Measurements from ENCODE around the gene CDH15. TPM values are rescaled to one million over a fixed set of nuclear protein-coding genes. Genes with fewer than 3 reads are reported as not detected.

The CDH15 gene
- total and polyA plus RNA-seq, 2 donors (not counting 1 experiment from before 2014, with no cell fraction given), result not detected

DNA sequence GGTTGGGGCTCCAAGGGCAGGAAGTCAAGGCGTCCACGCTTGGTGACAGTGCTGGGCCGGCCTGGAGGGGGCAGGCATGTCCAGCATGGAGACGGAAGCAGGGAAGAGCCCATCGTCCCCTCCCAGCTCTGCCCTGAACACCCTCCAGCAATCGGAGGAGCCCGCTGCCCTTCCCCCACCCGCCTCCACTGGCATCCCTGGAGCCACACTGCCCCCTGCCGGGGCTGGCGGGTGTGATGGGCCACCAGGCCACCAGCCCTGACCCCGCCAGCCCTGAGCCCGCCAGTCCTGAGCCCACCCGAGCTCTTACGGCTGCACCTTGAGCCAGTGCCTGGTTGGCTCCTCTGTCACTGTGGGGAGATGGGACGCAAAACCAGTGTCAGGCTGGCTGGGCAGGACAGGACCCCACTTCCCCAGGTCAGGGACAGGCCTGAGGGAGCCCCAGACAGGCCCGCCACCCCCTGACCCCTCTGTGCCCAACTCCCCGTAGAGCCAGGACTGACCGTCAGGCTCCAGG lies 4.1 kb upstream of the CDH15 start:
- no peak for TF ChIP-seq EZH2 (IDR thresholded peaks at IDR 0.05; ENCODE audit: borderline replicate concordance, insufficient read depth, low read depth, low read length, poor library complexity, severe bottlenecking)
- TF ChIP-seq, protein P1, sequence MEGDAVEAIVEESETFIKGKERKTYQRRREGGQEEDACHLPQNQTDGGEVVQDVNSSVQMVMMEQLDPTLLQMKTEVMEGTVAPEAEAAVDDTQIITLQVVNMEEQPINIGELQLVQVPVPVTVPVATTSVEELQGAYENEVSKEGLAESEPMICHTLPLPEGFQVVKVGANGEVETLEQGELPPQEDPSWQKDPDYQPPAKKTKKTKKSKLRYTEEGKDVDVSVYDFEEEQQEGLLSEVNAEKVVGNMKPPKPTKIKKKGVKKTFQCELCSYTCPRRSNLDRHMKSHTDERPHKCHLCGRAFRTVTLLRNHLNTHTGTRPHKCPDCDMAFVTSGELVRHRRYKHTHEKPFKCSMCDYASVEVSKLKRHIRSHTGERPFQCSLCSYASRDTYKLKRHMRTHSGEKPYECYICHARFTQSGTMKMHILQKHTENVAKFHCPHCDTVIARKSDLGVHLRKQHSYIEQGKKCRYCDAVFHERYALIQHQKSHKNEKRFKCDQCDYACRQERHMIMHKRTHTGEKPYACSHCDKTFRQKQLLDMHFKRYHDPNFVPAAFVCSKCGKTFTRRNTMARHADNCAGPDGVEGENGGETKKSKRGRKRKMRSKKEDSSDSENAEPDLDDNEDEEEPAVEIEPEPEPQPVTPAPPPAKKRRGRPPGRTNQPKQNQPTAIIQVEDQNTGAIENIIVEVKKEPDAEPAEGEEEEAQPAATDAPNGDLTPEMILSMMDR (IDR thresholded peaks at IDR 0.05), result peak; percentile 85
- Histone ChIP-seq H4K20me1 (ENCODE audit: control insufficient read depth, insufficient read depth, low read length, poor library complexity, severe bottlenecking) (peaks cover 37% of the 10 kb centered on the region), H3K4me2 (replicated peaks; ENCODE audit: low read depth, low read length, poor library complexity, severe bottlenecking) (peak overlapping the region; percentile 63), H3K4me1 (ENCODE audit: control insufficient read depth in 2 of 2, insufficient read depth in 2 of 2, low read length in 2 of 2) (peaks cover 28 to 43% of the 10 kb centered on the region in 2 donors), H3K4me3 (ENCODE audit: control extremely low read depth in 1 of 5, extremely low read depth in 1 of 5, insufficient read depth in 1 of 5, low read depth in 2 of 5, low read length in 4 of 5) (no peak overlapping the region), H3K79me2 (ENCODE audit: control insufficient read depth, insufficient read depth, low read length) (peaks cover 6% of the 10 kb centered on the region), H3K36me3 (replicated peaks in 1 of 2; ENCODE audit: control extremely low read depth in 1 of 2, control insufficient read depth in 1 of 2, extremely low read depth in 1 of 2, insufficient read depth in 2 of 2, low read length in 1 of 2) (no peaks in the 10 kb centered on the region), H3K27ac (ENCODE audit: low read length in 2 of 2) (no peak overlapping the region), H3K27me3 (replicated peaks in 1 of 4; ENCODE audit: control extremely low read depth in 1 of 4, control insufficient read depth in 3 of 4, insufficient read depth in 4 of 4, low read length in 3 of 4) (peaks cover 0 to 31% (median 13%) of the 10 kb centered on the region in 4 experiments), H3K9me3 (ENCODE audit: control extremely low read depth in 1 of 3, control insufficient read depth in 2 of 3, insufficient read depth in 1 of 3, low read length in 2 of 3) (peaks cover 0 to 5% (median 0%) of the 10 kb centered on the region in 3 donors), H3K9ac (ENCODE audit: low read length) (no peak overlapping the region), H2AFZ (ENCODE audit: insufficient read depth, low read depth, low read length, poor library complexity, severe bottlenecking) (no peak overlapping the region)
- Mint-ChIP-seq H3K4me3 (no peak overlapping the region), H3K27ac (no peak overlapping the region), H3K4me1 (peaks cover 15% of the 10 kb centered on the region), H3K9me3 (ENCODE audit: insufficient read depth) (no peaks in the 10 kb centered on the region), H3K27me3 (peaks cover 4% of the 10 kb centered on the region)
- intact Hi-C loops (cut with micrococcal nuclease), result loop anchor here (1.0 kb wide), 3 partner anchors 225 to 430 kb away; no protein-coding TSS in a partner anchor
- ChIA-PET POLR2A (interaction anchor here (0.6 to 1.2 kb wide), 4 partner anchors 49 to 430 kb away, joined by 3 to 4 read pairs (median 3); partner anchors contain the start of gene APRT), CTCF (interaction anchor here (0.6 to 2.7 kb wide), 25 partner anchors 9 to 529 kb away, joined by 3 to 31 read pairs (median 4); partner anchors contain the start of genes ACSF3, APRT, CTU2 and IL17C)
- DNase-seq, result peak; percentile 87
- ATAC-seq (ENCODE audit: low read depth), result peak; percentile 39
- 20% methylated on average over 18 of the region's 18 CpGs for WGBS (ENCODE audit: insufficient coverage)
